ENCODE data around the gene MS4A7.

DNA sequence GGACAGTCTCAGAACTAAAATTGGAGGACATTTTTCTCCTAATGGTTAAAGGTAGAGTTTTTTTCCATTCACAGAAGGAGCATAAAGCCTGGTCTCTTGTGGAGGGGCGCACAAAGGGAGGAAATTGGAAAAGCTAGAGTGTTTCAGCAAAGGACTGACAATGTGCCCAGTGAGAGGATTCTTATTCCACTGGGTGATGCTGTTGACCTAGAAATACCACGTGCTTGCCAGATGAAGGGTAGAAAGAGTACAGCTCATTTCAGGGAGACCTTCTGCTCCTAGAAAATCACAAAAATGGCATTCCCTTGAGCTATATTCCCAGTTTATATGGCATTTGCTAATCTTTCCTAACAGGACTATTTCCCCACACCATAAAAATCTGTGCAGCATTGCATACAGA, 30.2 kb upstream of the MS4A7 start:
- TF ChIP-seq, protein P1, sequence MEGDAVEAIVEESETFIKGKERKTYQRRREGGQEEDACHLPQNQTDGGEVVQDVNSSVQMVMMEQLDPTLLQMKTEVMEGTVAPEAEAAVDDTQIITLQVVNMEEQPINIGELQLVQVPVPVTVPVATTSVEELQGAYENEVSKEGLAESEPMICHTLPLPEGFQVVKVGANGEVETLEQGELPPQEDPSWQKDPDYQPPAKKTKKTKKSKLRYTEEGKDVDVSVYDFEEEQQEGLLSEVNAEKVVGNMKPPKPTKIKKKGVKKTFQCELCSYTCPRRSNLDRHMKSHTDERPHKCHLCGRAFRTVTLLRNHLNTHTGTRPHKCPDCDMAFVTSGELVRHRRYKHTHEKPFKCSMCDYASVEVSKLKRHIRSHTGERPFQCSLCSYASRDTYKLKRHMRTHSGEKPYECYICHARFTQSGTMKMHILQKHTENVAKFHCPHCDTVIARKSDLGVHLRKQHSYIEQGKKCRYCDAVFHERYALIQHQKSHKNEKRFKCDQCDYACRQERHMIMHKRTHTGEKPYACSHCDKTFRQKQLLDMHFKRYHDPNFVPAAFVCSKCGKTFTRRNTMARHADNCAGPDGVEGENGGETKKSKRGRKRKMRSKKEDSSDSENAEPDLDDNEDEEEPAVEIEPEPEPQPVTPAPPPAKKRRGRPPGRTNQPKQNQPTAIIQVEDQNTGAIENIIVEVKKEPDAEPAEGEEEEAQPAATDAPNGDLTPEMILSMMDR (IDR thresholded peaks at IDR 0.05), result no peak
- no peak for TF ChIP-seq EP300 (IDR thresholded peaks at IDR 0.05; ENCODE audit: low read depth)
- TF ChIP-seq POLR2A (IDR thresholded peaks at IDR 0.05), result no peak
- TF ChIP-seq POLR2AphosphoS5 (IDR thresholded peaks at IDR 0.05), result no peak
